ENCODE measurements around the gene LONP1.

The LONP1 gene

DNA sequence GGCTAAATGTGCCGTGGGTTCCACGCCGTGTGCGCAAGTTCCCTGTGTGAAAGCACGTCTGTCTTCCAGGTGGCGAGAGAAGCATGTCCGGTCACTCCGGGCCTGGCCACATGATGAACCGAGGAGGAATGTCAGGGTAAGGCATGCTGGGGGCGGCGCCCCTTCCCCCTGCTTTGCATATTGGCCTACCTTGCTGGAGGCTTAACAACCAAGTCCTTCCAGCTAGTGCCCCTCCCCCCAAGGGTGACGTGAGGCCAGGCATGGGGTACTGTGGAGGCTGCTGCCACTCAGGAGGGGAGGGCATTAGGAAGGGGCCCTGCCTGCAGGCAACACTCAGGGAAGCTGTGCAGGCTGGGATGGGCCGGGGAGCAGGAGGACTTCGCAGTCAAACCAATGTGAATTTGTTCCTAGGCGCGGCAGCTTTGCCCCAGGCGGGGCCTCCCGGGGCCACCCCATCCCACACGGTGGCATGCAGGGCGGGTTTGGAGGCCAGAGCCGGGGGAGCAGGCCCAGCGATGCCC lies 52.1 kb downstream of the LONP1 start:
- DNase-seq = no peak
- peaks cover 82% of the 10 kb centered on the region for H3K36me3 ChIP-seq (ENCODE audit: insufficient read depth, low read length)
- TF ChIP-seq, protein P1, sequence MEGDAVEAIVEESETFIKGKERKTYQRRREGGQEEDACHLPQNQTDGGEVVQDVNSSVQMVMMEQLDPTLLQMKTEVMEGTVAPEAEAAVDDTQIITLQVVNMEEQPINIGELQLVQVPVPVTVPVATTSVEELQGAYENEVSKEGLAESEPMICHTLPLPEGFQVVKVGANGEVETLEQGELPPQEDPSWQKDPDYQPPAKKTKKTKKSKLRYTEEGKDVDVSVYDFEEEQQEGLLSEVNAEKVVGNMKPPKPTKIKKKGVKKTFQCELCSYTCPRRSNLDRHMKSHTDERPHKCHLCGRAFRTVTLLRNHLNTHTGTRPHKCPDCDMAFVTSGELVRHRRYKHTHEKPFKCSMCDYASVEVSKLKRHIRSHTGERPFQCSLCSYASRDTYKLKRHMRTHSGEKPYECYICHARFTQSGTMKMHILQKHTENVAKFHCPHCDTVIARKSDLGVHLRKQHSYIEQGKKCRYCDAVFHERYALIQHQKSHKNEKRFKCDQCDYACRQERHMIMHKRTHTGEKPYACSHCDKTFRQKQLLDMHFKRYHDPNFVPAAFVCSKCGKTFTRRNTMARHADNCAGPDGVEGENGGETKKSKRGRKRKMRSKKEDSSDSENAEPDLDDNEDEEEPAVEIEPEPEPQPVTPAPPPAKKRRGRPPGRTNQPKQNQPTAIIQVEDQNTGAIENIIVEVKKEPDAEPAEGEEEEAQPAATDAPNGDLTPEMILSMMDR (IDR thresholded peaks at IDR 0.05; ENCODE audit: borderline replicate concordance, extremely low read depth, low read length, poor library complexity, severe bottlenecking) = no peak
- TF ChIP-seq EZH2 (IDR thresholded peaks at IDR 0.05; ENCODE audit: borderline replicate concordance, low read depth, low read length, severe bottlenecking) = no peak
- no peak overlapping the region for H3K4me3 ChIP-seq (ENCODE audit: low read depth in 1 of 2, low read length in 2 of 2)
- no peak overlapping the region for H3K27ac ChIP-seq (ENCODE audit: low read length)
- no peaks in the 10 kb centered on the region for H3K27me3 ChIP-seq (ENCODE audit: insufficient read depth, low read length, poor library complexity)
- H3K4me2 ChIP-seq (ENCODE audit: insufficient read depth, low read length) = no peak overlapping the region
- H2AFZ ChIP-seq (ENCODE audit: low read depth, low read length) = no peak overlapping the region
- H3K4me1 ChIP-seq (ENCODE audit: insufficient read depth, low read length) = no peaks in the 10 kb centered on the region
- no peak for ATAC-seq (ENCODE audit: insufficient read depth, low read depth)
- H3K79me2 ChIP-seq (ENCODE audit: insufficient read depth, low read length) = no peaks in the 10 kb centered on the region
- peaks cover 13% of the 10 kb centered on the region for H4K20me1 ChIP-seq (ENCODE audit: insufficient read depth, low read length)
- H3K9ac ChIP-seq (ENCODE audit: low read depth, low read length) = no peak overlapping the region
- no peaks in the 10 kb centered on the region for H3K9me3 ChIP-seq (ENCODE audit: insufficient read depth, low read length, severe bottlenecking)

DNA sequence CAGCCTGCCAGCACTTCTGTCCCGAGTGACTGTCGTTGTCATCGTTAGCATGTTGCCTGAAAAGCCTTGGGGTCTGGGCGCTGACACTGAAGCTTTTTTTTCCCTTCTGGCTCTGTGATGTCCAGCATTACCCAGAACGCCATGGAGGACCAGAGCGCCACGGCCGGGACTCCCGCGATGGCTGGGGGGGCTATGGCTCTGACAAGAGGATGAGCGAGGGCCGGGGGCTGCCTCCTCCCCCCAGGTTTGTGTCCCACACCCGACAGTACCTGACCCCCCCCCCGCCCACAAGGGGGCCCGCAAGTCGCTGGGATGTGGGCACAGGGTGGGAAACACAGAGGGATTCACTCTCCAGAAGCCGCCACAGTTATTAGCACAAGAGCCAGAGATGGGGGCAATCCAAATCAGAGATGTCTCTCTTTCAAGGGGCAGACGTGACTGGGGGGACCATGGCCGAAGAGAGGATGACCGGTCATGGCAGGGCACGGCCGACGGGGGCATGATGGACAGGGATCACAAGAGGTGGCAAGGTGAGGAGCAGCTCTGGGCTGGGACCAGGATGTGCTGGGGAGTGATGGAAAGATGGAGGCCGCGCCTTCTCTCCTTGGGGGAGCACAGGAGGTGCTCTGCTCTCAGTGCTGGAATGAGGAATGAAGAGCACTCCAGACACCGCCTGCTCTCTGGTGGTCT lies 52.9 kb downstream of the LONP1 start:
- TF ChIP-seq EZH2 (IDR thresholded peaks at IDR 0.05; ENCODE audit: borderline replicate concordance, low read depth, low read length, severe bottlenecking) = no peak
- TF ChIP-seq, protein P1 (IDR thresholded peaks at IDR 0.05; ENCODE audit: borderline replicate concordance, extremely low read depth, low read length, poor library complexity, severe bottlenecking) = no peak
- no peak for ATAC-seq (ENCODE audit: insufficient read depth, low read depth)
- H3K4me2 ChIP-seq (ENCODE audit: insufficient read depth, low read length) = no peak overlapping the region

DNA sequence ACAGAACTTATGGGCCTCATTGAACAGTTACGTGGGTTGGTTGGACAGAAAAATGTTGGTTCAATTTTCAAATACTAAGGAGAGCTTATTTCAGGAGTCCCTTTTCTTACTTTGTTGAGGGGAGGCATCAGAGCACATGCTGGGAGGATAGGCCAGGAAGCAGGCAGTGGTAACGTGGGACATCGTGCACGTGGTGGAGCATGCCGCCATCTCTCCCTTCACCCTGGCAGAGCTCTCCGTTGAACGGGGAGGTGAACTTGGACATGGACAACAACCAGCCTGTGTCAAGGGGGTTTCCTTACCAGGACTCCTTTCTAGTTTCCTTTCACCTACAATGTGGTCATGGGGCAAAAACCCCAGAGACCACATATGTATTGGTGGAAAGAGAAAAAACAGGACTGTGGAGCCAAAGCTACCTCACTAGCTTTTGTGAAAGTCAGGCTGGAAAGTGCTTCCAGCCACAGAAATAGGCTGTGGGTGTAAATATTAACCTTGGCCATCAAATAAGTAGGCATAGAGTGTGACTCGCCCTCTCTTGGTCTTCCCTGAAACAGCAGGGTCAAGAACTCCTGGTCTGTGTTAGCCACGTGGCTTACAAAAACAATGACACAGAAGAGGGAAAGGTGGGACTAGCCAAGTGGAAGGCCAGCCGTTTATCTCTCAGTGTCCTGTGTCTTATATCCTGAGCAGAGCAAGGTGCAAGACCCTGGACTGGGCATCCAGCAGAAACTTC lies 54.0 kb downstream of the LONP1 start:
- Histone ChIP-seq H3K36me3 (ENCODE audit: insufficient read depth, low read length) (peaks cover 90% of the 10 kb centered on the region), H3K4me2 (ENCODE audit: insufficient read depth, low read length) (no peak overlapping the region), H3K79me2 (ENCODE audit: insufficient read depth, low read length) (no peaks in the 10 kb centered on the region), H3K27ac (ENCODE audit: low read length) (no peak overlapping the region), H3K4me1 (ENCODE audit: insufficient read depth, low read length) (no peaks in the 10 kb centered on the region), H3K9me3 (ENCODE audit: insufficient read depth, low read length, severe bottlenecking) (no peaks in the 10 kb centered on the region), H3K27me3 (ENCODE audit: insufficient read depth, low read length, poor library complexity) (no peaks in the 10 kb centered on the region), H4K20me1 (ENCODE audit: insufficient read depth, low read length) (peaks cover 17% of the 10 kb centered on the region), H3K4me3 (ENCODE audit: low read depth in 1 of 2, low read length in 2 of 2) (no peak overlapping the region), H3K9ac (ENCODE audit: low read depth, low read length) (no peak overlapping the region), H2AFZ (ENCODE audit: low read depth, low read length) (no peak overlapping the region)
- TF ChIP-seq EZH2 (IDR thresholded peaks at IDR 0.05; ENCODE audit: borderline replicate concordance, low read depth, low read length, severe bottlenecking) = no peak
- TF ChIP-seq, protein P1 (IDR thresholded peaks at IDR 0.05; ENCODE audit: borderline replicate concordance, extremely low read depth, low read length, poor library complexity, severe bottlenecking) = no peak
- DNase-seq = no peak
- ATAC-seq (ENCODE audit: insufficient read depth, low read depth) = no peak

More for the DNA sequence above, 52.9 kb downstream of the LONP1 start:
- H3K27ac ChIP-seq (ENCODE audit: low read length) = no peak overlapping the region
- H3K79me2 ChIP-seq (ENCODE audit: insufficient read depth, low read length) = no peaks in the 10 kb centered on the region
- H3K9ac ChIP-seq (ENCODE audit: low read depth, low read length) = no peak overlapping the region
- H3K4me1 ChIP-seq (ENCODE audit: insufficient read depth, low read length) = no peaks in the 10 kb centered on the region
- H4K20me1 ChIP-seq (ENCODE audit: insufficient read depth, low read length) = peaks cover 13% of the 10 kb centered on the region
- no peak overlapping the region for H3K4me3 ChIP-seq (ENCODE audit: low read depth in 1 of 2, low read length in 2 of 2)
- no peaks in the 10 kb centered on the region for H3K9me3 ChIP-seq (ENCODE audit: insufficient read depth, low read length, severe bottlenecking)
- DNase-seq = no peak
- peaks cover 87% of the 10 kb centered on the region for H3K36me3 ChIP-seq (ENCODE audit: insufficient read depth, low read length)
- no peaks in the 10 kb centered on the region for H3K27me3 ChIP-seq (ENCODE audit: insufficient read depth, low read length, poor library complexity)
- H2AFZ ChIP-seq (ENCODE audit: low read depth, low read length) = no peak overlapping the region
